NCI-H1436 treated with DMSO at 0.1 percent for 48 hours (cell line): ENCODE measurements around the gene PBXIP1.
"Not testable (repeated sequence)": the region's sequence is repeated elsewhere in the genome, so short reads cannot be mapped to it uniquely, and the experiment has no call there.

ENCODE experiments used
- DNase-seq: peaks from one replicate; lab custom pipeline; 2025; lab: John Stamatoyannopoulos, UW

The PBXIP1 gene

DNA sequence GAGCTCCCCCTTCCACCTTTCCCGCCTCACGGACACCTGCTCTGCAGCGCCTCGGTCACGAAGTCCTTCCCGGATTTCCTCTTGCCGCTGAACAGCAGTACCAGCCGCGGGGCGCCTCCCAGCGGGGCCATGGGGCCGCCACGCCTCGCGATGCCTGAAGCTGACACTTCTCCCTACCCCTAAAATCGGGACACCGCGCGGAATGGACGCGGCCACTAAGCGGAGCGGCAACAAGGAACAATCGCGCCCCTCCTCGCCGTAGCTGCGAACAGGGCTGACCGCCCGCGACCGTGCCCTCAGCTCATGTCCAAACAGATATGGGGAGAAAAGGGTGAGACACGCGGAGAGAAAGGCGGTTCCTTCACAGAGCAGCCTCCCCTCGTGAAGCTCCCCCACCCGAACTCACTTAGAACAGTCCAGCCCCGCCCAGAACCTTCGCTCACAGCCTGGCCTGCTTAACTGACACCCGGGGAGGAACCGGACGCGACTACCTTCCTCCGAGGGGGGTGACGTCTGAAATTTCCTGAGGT is 19.3 kb downstream of the PBXIP1 start, which contains the start of gene PMVK:
Gene PMVK (minus strand): TSS at position 165 of the 530 bp plus-strand sequence. CDS start 34 bp downstream, at position 131.
- peak; percentile 77 for DNase-seq

DNA sequence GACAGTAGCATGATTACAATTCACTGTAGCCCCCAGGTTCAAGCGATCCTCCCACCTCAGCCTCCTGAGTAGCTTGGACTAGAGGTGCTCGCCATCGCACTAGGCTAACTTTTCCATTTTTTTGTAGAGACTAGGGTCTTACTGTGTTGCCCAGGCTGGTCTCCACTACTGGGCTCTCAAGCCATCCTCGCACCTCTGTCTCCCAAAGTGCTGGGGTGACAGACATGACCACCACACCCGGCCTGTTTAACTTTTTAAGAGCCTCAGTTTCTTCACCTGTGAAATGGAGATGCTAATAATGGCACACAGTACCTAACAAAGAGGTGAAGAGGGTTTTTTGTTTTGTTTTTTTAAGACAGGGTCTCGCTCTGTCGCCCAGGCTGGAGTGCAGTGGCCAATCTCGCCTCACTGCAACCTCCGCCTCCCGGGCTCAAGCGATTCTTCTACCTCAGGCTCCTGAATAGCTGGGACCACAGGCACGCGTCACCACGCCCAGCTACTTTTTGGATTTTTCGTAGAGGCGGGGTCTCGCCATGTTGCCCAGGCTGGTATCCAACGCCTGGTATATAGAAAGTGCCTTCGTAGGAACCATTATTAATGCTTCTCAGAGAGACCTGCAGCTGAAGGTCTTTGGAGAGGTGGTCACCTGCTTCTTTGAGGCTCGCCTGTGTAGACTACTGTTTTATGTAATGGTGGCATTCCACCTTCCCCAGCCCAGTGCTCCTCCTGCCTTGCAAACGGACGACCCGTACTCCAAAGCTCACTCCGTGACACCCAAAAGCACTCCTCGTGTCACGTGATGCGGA is 19.9 kb downstream of the PBXIP1 start:
- DNase-seq: no peak

DNA sequence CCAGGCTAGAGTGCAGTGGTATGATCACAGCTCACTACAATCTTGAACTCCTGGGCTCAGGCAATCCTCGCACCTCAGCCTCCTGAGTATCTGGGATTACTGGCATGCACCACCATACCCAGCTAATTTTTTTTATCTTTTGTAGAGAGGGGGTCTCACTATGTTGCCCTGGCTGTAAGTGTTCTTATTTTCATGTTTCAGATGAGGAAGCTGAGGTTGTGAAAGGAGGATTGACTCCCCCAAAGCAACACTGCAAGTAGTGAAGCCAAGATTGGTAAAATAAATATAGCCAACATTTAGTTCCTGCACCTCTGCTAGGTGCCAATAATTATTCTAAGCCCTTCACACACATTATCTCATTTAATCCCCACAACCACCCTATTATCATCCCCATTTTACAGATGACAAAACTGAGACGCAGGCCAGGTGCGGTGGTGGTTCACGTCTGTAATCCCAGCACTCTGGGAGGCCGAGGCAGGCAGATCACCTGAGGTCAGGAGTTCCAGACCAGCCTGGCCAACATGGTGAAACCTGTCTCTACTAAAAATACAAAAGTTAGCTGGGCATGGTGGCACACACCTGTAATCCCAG is 21.4 kb downstream of the PBXIP1 start:
- DNase-seq: no peak

DNA sequence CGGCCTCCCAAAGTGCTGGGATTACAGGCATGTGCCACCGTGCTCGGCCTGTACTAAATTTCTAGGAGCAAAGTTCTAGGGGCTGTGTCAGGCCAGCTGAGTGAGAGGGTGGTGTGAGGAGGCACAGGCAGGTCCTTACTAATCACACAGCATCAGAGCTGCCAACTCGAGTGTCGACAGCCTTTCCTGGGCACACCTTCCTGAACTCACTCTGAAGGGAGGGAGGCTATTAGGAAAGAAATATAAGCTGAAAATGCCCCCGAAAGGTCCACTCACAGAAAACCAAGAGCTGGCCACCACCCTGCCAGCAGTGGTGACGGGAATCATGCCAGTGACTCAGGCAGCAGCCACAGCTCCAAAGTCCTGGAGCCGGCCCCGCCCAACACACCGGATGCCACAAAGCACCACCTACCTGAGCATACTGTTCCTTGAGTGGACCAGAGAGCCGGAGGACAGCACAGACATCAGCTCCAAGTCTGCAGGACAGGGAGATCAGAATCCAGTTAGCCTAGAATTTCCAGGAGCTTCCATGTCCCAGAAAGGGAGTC is 23.9 kb downstream of the PBXIP1 start:
- no peak for DNase-seq

DNA sequence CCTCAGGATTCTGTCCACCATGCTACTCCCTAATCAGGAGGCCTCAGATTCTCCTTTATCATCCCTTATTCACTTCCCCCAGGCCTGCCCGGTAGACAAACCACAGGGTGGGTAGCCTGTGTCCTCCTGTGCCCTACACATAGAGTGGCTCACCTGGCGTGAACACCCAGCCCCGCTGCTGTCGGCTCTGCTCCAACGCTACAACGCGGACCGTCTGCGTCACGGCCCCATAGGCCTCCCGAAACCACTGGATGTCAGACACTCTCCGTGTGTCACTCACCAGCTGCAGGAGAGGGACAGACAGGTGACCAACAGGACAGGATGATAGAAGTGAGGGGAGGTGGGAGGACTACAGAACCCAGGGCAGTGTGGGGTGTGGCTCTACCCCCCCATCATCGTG is 29.7 kb downstream of the PBXIP1 start:
- no peak for DNase-seq

DNA sequence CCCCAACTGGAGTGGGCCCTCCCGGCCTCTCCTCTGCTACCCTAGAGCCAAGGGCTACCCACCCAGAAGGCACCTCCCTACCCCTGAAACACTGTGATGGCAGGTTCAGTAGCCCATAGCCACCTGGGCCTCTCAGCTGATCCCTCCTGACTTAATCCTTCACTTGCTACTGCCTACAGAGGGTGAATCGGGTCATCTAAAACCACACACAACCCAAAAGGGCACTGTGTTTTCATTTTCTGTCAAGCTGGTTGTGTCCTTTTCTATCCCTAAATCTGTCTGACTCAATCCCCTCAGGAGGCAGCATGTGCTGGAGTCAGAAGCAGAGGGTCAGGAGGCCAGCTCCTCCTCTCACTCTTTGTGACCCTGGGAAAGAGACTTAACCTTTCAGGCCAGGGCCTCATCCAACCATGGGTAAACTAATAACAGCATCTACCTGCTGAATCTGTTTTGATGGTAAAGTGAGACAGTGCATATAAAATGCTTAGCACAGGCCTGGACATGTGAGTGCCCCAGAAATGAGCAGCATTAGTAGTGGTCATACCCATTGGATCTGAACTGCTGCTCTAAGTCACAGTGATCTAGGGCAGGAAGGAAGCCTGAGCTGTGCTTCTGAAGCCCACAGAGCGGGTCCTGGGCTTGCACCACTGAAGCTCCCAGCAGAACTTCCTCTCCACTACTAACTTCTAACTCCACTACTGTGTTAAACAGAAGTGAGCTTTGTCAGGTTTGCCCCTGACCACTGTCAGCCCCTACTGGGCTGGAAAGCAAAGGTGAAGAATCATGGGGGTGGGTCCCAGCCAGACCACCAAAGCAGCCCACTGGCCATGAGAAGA is 30.3 kb downstream of the PBXIP1 start:
- DNase-seq: no peak

DNA sequence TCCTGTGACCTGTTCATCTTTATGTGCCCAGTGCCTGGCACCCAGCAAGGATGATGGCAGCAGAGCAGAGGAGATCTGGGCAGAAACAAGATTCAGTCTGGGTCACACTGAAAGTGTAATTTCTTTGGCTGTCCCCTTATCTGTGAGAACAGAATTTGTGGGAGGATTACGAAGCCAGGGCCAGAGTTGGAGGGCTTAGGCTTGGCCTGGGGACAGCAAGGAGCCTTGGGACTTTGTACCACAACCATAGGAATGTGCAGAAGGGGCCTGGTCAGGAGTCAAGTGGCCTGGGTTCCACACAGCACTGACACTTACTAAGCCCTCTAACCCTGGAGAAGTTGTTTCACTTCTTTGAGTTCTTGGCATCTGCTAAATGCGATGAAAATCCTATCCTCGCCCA is 32.2 kb downstream of the PBXIP1 start:
- no peak for DNase-seq

DNA sequence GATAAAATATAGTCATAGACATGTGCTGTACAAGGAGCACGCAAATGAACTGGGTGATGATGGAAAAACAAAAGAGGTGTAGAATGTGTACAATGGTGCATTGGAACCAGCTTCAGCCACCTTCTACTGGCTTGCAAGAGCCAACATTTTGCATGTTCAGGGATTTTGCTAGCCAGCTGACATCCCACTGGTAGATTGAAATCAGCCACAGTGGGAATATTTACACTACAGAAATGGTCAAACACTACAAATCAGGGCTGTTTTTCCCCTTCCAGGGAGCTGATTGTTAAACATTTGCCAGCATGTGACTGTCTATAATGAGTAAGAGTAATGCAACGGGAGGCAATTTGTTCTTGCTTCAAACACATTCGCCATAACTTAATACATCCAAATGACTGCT is 42.6 kb downstream of the PBXIP1 start:
- DNase-seq: no peak

DNA sequence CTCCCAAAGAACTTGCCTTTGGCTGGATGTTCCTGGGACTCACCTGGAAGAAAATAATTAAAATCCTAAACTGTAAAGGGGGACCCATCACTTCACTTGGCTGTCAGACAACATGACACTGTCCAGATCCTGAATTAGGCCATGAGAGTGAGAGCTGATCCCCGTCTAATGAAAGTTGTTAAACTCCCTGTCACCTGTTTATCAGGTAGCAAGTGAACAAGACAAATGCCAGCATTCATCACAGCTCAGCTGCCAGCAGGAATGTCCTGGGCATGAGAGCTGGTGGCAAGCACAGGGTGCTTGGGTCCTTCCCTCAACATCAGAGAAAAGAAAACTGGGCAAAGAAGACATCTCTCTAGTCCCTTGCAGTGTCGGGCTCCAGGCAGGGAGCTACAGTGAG is 43.1 kb downstream of the PBXIP1 start:
- DNase-seq: no peak

DNA sequence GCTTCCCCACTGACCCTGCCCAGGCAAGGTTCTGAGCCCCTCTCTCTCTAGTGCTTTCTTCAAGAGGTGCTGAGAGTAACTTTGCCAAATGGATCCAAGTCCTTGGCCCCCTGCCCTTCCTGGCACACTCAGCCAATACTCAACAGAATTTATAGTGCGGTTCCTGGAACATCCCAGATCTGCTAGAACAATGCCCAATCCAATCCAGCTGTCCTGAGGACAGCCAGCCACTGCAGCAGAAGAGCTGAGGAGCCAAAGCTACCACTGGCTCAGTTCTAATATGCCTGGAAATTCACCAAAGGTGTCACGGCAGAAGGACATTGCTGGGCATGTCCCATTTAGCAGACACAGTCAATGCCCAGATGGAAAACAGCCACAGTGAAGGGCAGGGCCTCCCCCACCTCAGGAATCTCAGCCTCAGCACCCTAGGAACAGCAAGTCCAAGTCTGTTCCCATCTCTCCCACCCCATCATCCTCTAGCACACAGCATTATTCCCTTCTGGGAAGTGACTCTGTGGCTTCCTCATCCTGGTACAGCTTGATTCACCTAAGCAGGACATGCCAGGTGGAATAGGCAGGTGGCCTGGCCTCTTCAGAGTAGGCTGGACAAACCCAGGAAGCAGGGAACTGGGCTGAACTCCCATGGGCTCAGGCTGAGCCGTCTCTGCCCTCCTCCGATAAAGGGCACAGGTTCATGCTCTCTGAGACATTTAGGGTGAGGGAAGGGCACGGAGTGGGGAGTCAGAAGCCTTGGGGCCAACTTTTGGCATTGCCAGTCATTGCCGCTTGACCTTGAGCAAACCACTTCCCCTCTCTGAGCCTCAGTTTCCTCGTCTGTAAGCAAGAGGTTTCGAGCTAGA is 44.0 kb downstream of the PBXIP1 start:
- DNase-seq: no peak

DNA sequence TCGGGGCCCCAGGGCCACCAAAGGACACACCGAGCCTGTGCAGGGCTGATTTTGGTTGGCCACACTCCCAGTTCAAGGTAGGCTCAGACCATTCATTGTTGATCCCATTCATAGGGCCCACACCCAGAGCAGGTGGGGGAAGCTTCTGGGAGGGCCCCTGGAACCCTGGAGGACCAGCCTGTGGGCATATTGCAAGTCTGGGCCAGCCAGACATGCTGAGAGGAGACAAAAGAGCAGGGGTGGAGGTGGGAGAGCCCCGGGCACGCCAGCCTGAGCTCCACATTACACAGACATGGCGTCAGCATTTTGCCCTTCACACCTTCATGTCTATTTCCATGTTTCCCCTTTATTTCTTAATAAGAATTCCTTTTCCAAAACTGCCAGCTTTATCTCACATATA is 45.0 kb downstream of the PBXIP1 start:
- no peak for DNase-seq

DNA sequence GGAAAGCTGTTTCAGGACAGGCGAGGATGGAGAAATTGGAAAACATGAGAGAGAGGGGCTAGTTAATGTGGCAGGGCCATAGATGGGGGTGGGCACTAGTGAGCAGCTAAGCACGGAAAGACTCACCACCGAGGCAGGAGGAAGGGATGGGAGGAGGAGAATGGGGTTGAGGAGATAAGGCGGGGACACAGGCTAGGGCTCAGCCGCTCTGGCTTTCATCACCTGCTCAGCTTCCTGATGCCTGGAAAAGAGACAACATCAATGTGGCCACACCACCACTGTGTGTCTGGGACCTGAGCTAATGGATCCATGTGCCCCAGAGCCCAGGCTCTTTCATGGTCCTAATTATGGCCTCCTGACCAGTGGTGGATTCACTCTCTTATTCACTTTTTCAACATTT is 47.0 kb downstream of the PBXIP1 start:
- DNase-seq: no peak

DNA sequence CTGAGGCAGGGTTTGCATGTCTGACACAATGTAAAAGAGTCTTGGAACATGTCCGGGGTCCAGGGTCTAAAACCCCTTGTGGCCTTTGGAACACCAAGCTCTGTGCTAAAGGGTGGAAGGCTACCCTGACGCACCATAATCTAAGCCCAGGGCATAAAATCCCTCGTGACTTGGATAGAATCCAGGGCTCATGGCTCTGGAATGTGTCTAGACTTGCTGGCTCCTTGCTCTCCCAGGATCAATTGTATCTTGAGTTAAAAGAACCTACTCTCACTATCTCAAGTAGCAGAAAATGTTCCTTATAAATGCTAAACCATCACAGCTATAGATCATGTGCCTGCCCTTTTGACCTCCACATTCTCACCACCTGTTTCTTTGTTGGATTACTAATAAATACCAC is 47.8 kb downstream of the PBXIP1 start:
- DNase-seq: not testable (repeated sequence)

DNA sequence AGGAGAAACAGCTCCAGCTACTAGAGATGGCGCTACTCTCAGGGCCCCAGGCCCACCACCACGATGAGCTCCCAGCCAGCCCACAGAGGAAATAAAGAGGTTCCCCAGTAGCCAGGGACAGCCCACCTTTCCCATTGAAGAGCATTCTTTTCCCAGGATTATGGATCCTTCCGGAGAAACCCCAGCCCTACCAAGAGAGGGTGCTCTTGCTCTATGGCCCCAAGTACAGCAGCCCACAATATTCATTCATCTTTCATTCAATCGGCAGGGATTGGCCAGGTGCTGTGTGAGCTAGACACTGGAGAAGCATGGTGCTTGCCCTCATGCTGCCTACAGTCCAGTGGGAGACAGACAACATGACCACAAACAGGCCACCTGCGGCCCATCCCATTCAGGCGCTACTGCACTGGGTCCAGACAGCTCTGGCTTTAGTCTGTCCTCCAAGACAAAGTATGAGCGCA is 49.2 kb downstream of the PBXIP1 start:
- DNase-seq: no peak

DNA sequence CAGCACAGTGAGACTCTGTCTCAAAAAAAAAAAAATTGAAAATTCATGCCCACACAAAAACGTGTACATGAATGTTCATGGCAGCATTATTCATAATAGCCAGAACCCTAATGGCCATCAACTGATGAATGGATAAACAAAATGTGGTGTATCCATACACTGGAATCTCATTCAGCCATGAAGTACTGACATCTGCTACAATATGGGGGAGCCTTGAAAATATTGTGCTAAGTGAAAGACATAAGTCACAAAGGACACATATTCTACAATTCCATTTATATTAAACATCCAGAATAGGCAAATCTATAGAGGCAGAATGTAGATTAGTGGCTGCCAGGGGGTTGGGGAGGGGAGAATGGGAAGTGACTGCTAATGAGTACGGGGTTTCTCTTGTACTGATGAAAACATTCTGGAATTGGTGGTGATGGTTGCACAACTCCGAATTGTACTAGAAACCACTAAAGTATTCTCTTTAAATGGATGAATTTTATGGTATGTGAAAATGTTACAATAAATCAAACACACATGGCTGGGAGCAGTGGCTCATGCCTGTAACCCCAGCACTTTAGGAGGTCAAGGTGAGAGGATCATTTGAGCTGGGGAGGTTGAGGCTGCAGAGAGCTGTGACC is 52.8 kb downstream of the PBXIP1 start:
- no peak for DNase-seq

DNA sequence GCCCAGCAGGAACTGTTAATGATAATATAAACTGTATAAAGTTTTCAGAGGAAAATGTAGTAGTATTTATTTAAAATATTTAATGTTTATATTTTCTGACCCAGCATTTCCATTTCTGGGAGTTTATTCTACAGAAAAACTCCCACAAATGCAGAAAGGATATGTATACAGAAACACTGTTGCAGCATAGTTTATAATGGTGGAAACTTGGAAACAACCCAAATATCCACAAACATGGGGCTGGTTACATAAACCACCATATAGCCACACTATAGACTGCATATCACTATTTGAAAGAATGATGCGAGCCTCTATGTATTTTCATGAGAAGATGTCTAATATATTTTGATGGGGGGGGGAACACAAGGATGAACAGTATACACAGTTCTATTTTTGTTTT is 54.3 kb downstream of the PBXIP1 start:
- no peak for DNase-seq

DNA sequence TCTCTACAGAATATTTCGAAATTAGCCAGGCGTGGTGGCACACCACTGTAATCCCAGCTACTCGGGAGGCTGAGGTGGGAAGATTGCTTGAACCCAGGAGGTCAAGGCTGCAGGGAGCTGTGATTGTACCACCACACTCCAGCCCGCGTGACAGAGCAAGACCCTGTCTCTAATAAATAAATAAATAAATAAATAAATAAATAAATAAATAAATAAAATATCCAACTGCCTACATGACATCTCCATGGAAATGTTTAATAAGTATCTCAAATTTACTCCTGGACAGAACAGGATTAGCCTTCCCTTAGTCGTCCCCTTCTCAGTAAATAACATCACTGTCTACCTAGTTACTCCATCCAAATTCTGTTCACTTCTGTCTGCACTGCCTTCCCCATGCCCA is 56.9 kb downstream of the PBXIP1 start:
- DNase-seq: no peak

DNA sequence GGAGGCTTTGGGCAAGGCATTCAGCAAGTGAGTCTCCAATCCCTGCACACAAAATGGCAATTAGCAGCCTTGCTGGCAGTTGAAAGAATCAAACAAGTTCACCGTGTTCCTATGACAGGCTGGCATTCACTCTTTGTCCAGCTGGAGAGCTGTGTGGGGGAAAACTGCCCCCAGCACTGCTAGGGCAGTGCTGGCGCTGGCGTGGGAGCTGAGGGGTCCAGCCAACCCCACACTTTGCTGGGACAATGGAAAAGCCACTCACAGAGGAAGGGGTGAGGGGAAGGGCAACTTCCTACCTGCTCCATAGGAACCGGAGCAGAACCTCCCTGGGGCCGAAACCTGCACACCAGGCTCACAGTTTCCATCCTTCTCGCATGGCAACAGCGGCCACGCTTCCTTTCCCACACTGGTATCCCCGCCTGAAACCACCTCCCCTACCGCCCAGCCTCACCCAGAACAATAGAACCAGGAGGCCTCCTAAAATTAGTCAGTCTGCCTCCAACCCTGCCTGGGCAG is 59.1 kb downstream of the PBXIP1 start:
- DNase-seq: no peak

DNA sequence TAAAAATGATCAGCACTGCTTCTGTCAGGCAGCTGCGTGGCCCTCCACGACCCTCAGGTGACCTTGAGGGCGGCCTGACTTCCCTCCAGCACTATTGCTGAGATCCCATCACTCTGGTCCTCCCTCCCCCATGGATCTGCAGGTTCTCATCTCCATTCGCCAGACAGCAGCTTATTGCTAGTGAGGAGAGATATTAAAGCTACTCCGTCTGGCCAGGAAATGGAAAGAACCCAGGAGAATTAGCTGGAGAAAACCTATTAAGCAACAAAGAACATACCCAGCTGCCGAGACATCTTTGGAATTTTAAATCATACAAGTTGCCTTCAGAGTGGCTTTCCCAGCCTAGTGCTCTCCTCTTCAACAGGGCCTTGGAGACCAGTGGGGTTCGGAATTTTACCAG is 60.1 kb downstream of the PBXIP1 start:
- DNase-seq: no peak
